ENCODE results near the gene VPS11.

GRCh38 chr11:119100994-119101758 is 33.6 kb downstream of the VPS11 start:
- TF ChIP-seq, protein P1, sequence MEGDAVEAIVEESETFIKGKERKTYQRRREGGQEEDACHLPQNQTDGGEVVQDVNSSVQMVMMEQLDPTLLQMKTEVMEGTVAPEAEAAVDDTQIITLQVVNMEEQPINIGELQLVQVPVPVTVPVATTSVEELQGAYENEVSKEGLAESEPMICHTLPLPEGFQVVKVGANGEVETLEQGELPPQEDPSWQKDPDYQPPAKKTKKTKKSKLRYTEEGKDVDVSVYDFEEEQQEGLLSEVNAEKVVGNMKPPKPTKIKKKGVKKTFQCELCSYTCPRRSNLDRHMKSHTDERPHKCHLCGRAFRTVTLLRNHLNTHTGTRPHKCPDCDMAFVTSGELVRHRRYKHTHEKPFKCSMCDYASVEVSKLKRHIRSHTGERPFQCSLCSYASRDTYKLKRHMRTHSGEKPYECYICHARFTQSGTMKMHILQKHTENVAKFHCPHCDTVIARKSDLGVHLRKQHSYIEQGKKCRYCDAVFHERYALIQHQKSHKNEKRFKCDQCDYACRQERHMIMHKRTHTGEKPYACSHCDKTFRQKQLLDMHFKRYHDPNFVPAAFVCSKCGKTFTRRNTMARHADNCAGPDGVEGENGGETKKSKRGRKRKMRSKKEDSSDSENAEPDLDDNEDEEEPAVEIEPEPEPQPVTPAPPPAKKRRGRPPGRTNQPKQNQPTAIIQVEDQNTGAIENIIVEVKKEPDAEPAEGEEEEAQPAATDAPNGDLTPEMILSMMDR (conservative IDR thresholded peaks at IDR 0.05) = no peak
- TF ChIP-seq ZFX (IDR thresholded peaks at IDR 0.05) = peak; percentile 72; the same call in 1 of the 2 replicates
